ENCODE data around the gene VMO1. TPM values are rescaled to one million over a fixed set of nuclear protein-coding genes. Genes with fewer than 3 reads are reported as not detected.

Gene VMO1
- total RNA-seq, 1 experiment from 2014 or later: 1.2 TPM

- no peak for TF ChIP-seq OVOL2 (CRISPR knock-in tag; IDR thresholded peaks at IDR 0.05; ENCODE audit: borderline replicate concordance)
- TF ChIP-seq PRDM15 (CRISPR knock-in tag; IDR thresholded peaks at IDR 0.05): no peak
- TF ChIP-seq ELF4 (CRISPR knock-in tag; IDR thresholded peaks at IDR 0.05; ENCODE audit: low read depth): peak; percentile 86; the same call in 1 of the 2 replicates
- peak; percentile 100 for TF ChIP-seq HMGXB4 (CRISPR knock-in tag; IDR thresholded peaks at IDR 0.05)
- peak; percentile 51; the same call in 1 of the 2 replicates for TF ChIP-seq FOXK1 (CRISPR knock-in tag; IDR thresholded peaks at IDR 0.05)
- peak; percentile 25; the same call in 1 of the 2 replicates for TF ChIP-seq PREB (CRISPR knock-in tag; IDR thresholded peaks at IDR 0.05; ENCODE audit: borderline replicate concordance)
- 0 out of 2 replicates have a peak, but pooled peaks have one; percentile 35 for TF ChIP-seq ZNF263 (CRISPR knock-in tag; IDR thresholded peaks at IDR 0.05; ENCODE audit: low read depth)
- 0 out of 2 replicates have a peak, but pooled peaks have one; percentile 20 for TF ChIP-seq NFE2L1 (CRISPR knock-in tag; IDR thresholded peaks at IDR 0.05)
- no peak for TF ChIP-seq KAT7 (CRISPR knock-in tag; IDR thresholded peaks at IDR 0.05; ENCODE audit: borderline replicate concordance)
- TF ChIP-seq EMX1 (CRISPR knock-in tag; IDR thresholded peaks at IDR 0.05): no peak
- no peak for TF ChIP-seq AR (CRISPR knock-in tag; IDR thresholded peaks at IDR 0.05)
Observed at GRCh38 chr17:4789951-4790704, 4.0 kb upstream of the VMO1 start (continued).

- ATAC-seq: peak; percentile 28; the same call in 1 of the 2 replicates
- Mint-ChIP-seq H3K36me3 (no peaks in the 10 kb centered on the region), H3K9me3 (no peaks in the 10 kb centered on the region), H3K4me1 (peaks cover 33% of the 10 kb centered on the region), H3K27me3 (ENCODE audit: low read depth) (peaks cover 55% of the 10 kb centered on the region), H3K27ac (no peak overlapping the region), H3K4me3 (peak overlapping the region; percentile 80)
- DNase-seq (ENCODE audit: low spot score): no peak
- ChIA-PET CTCF (interaction anchor here (0.6 to 3.2 kb wide), 21 partner anchors 10 to 151 kb away, joined by 3 to 27 read pairs (median 6); partner anchors contain the start of genes ARRB2, C17orf107, MED11 and PLD2), POLR2A (interaction anchor here (1.9 kb wide), 1 partner anchor 17 kb away, joined by 12 read pairs; the partner anchor contains the start of gene PLD2)
- TF ChIP-seq MAX (CRISPR knock-in tag; IDR thresholded peaks at IDR 0.05): 0 out of 2 replicates have a peak, but pooled peaks have one; percentile 43
- TF ChIP-seq EMX1 (CRISPR knock-in tag; IDR thresholded peaks at IDR 0.05): no peak
Observed at GRCh38 chr17:4789701-4789950, 3.5 kb upstream of the VMO1 start.
